ENCODE results near the gene PLOD2. TPM values are rescaled to one million over a fixed set of nuclear protein-coding genes. Genes with fewer than 3 reads are reported as not detected.

The PLOD2 gene
- total RNA-seq, 1 donor from 2014 or later: not detected

DNA sequence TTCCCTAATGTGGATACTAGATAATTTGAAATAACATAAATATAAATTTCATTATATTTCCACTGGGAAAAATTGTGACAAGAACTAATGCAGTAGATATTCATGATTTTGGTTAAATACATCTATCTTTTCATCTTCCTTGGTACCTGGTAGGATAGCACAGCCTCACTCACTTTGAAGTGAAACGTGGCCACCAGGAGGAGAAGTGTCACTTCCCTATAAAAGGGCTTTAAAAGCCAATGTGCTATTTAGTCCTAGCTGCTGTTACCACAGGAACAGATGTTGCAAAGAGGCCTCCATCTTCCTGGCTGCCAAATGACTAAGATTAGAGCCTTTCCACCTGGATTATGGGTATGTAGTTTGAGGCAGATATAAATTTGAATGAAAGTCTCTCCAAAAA lies 140.0 kb downstream of the PLOD2 start:
- H3K4me3 Mint-ChIP-seq: no peak overlapping the region
- ATAC-seq (ENCODE audit: low read depth) (no peak), DNase-seq (no peak)
- no peaks in the 10 kb centered on the region for H3K27me3 Mint-ChIP-seq
- TF ChIP-seq CTCF (IDR thresholded peaks at IDR 0.05): no peak
- intact Hi-C loops (cut with micrococcal nuclease): no loop called here
- H3K4me1 Mint-ChIP-seq: no peaks in the 10 kb centered on the region
- CTCF ChIA-PET: no interaction called here
- H3K27ac Mint-ChIP-seq: no peak overlapping the region
- no peaks in the 10 kb centered on the region for H3K36me3 Mint-ChIP-seq (ENCODE audit: low read depth)
- H3K9me3 Mint-ChIP-seq: peaks cover 3% of the 10 kb centered on the region
- POLR2A ChIA-PET: no interaction called here

DNA sequence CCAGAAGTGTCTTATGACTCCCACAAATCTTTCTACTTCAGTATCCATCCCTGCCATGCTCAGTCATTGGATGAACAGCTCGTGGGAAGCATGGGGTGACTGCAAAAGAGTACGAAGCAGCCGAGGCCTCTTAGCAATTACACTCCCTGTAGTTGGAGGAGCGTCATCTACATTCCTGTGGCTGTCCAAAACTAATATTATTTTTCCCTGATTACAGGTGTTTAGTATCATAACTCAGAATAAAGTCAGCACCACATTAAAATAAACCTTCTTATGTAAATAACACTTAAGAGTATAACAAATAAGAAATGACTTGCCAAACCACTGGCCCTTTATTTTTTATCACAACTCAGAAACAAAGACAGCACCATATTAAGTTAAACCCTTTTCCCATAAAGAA lies 141.5 kb downstream of the PLOD2 start:
- Mint-ChIP-seq H3K4me1 (no peaks in the 10 kb centered on the region), H3K36me3 (ENCODE audit: low read depth) (no peaks in the 10 kb centered on the region), H3K27ac (no peak overlapping the region), H3K27me3 (no peaks in the 10 kb centered on the region), H3K4me3 (no peak overlapping the region), H3K9me3 (peaks cover 3% of the 10 kb centered on the region)
- no peak for ATAC-seq (ENCODE audit: low read depth)
- TF ChIP-seq CTCF (IDR thresholded peaks at IDR 0.05): no peak
- DNase-seq: no peak
- intact Hi-C loops (cut with micrococcal nuclease): no loop called here
- POLR2A ChIA-PET: no interaction called here
- CTCF ChIA-PET: no interaction called here

Other genes starting within 250 kb of the PLOD2 start
- gene PLSCR4, start 89.9 kb upstream of the PLOD2 start, total RNA-seq: not detected in 2 replicates

Measured in activated B cell treated with CpG ODN at 0.5 μM for 24 hours (primary cell).